HG03520 (cell line): Measurements from ENCODE around the gene JOSD1.
A peak's percentile ranks its signal among the peaks of the same experiment; 100 is the strongest.

Source experiments
- ATAC-seq: cut with Tn5 transposase; IDR thresholded peaks from one replicate; pipeline ENCODE4 v1.9.1; 2021; ENCODE audit warnings: mild to moderate bottlenecking, moderate library complexity; ENCODE audit not compliant: unreplicated experiment

JOSD1 gene

DNA sequence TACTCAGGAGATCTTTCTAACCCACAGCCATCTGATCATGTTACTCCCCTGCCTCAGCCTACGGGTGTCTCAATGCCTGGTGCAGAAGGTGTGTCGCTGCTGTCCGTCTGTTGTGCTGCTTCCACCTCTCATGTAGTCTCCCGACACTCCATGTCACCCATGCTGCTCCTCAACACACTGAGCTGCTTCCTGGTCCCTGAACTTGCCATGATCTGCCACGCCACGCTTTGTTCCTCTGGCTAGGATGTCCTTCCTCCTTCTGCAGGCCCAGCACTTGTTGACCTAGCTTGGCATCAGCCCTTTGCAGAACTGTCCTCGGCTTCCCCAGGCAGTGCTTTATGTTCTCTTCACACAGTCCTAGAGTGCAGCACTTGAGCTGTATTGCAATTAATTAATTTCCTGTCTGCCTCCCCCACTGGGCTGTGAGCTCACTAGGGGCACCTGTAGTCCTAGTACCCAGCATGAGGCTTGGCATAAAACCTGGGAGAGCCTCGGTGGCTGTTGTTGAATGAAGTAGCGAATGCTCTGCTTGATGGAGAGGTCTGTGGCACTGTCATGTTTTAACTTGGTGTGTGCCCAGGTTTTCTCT, 14.5 kb upstream of the JOSD1 start:
- ATAC-seq, result no peak

DNA sequence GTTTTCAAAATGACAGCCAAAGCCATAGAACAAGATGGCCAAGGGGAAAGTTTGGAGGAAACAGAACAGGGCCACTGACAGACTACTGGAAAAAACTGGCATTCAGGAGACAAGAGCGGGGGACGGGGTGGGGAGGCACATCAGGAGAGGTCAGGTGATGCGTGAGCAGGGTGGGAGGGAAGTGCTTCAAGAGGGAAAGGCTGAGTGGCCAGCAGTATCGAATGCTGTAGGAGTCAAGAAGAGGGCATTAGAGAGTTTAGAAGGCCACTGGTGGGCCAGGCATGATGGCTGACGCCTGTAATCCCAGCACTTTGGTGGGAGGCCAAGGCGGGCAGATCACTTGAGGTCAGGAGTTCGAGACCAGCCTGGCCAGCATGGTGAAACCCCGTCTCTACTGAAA, 13.2 kb upstream of the JOSD1 start:
- no peak for ATAC-seq

GRCh38 chr22:38712486-38713207, 11.9 kb upstream of the JOSD1 start:
- ATAC-seq, result no peak

GRCh38 chr22:38710866-38711265, 10.1 kb upstream of the JOSD1 start:
- no peak for ATAC-seq

DNA sequence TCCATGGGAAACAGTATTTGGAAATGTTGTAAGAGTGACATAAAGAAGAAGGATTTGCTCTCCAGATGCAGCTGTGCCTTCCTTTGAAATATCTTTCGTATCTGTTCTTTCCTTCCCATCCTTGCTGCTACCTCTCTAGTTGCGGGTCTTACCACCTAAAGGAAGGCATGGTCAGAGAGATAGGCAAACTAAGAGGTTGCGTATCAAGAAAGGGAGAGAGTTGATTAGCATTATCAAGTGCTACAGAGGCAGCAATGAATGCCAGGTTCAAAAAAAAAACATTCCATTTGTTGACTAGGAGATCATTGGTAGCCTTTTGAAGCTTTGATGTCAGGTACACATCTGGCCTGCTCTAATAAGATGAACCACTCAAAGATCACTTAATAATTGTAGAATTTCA, 9.6 kb upstream of the JOSD1 start:
- no peak for ATAC-seq

DNA sequence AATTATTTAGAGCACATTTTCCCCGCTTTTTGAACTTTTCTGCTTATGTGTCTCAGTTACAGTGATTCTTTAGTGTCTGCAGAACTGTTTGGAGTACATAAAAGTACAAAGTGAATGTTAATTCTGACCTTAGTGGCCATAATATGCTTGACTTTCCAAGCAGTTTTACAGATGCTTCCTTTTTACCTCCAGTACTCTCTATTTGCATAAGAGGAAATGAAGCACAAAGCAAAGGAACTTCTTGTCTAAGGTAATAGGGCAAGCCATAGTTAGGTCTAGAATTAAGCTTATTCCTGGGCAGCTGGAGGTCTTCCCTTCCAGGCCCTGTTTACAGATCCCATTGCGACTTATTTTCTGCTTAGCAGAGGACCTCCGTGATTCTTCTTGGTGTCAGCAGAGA, 8.6 kb upstream of the JOSD1 start:
- ATAC-seq, result no peak

DNA sequence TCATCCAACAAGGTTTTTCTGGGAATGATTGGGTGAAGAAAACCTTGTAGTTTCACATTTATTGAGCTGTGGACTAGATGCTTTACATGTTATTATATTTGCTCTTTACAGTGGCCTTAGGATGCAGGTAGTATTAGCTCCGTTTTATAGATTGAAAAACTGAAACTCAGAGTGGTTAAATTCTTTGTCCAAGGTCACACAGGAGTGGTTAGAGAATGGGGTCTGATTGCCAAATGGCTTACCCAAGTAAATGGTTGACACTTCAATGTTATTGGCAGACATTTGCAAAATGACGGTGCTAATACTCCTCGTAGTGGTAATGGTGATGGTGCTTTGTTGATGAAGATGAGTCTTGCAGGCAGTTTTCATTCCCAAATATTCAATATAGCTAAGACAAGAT, 7.2 kb upstream of the JOSD1 start:
- ATAC-seq, result no peak

DNA sequence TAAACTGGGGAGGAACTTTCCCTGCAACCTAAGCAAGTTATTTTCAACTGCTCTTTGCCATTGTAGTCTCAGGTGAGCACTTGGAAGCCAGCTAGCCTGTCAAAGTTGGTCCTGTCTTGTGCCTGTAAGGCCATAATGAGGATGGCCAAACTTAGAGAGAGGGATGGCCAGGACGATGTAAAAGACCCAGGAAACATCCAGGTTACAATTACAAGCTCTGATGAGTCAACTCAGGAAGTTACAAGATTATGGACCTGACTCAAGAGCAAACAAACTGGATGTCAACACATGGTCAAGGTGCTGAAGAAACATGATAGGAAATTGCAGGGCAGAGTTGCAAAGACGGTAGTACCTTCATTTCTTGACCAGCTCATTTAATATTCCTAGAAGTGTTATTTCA, 6.6 kb upstream of the JOSD1 start:
- ATAC-seq, result no peak

GRCh38 chr22:38706901-38707195, 6.1 kb upstream of the JOSD1 start:
- no peak for ATAC-seq

DNA sequence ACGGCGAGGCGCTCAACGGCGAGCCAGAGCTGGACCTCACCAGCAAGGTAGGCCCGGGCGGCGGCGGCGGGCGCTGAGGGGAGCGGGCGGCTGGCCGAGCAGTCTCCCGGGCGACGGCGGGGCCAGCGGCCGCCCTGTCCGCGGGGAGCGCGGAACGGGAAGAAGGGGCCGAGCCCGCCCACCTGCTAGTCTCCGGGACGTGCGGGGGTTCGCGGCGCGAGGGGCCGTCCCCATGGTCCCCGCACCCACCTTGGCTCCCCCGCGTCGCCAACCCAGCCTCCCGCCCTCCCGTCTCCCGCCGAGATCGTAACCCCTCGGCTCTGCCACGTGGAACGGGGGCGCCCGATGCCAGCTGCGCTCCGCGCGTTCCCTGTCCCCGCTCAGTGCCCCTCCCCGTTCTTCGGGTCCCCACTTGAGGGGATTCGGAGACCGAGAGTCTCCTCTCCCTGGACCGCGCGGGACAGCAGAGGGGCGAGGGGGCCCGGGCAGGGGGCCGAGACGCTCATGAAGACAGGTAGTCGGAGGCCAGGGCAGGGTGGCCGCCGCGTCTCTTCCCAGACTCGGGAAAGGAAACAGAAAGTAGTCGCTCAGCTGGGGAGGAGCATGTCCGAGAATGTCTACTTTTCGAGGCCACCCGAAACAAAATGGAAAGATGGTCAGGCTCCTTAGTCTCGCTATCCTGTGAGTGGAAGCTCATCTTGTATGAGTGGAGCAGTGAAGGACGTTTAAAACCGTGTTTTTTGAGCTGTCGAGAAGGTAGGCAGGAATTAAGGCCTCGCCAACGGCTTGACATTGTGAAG, 5.6 kb upstream of the JOSD1 start:
- peak; percentile 3 for ATAC-seq

DNA sequence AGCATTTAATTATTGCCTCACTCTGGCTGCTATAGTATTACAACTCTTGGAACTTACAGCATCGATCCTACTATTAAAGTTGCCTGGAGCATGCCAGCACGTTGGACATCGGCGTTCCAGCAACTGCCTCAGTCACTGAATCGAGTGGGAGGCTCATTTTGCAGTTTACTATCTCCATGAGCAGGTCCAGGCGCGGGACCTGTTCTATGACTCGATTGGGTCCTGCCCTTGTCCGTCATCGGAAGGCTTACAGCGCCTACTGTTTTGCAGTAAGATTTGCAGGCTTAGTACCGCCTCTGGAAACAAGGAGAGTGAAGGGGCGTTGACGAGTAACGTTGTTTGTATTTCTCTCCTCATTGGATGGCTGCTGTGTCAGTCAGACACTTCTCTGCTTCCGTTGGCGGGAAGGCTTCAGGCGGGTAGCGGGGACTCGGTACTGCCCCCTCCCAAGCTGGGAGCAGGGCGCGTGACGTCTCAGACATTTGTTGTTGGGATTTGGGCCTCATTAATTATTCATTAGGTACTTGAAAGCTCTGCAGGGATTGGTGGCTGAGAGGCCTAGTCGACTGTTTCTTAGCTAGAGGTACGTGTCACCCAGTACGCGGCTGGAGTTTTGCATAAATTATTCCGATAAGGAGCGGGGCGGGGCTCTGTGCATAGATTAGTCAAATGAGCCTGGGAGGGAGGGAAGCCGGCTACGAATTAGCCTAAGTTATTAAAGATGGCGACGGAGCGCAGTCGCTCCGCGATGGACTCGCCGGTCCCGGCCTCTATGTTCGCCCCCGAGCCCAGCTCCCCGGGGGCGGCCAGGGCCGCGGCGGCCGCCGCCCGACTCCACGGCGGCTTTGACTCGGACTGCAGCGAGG, 4.7 kb upstream of the JOSD1 start, which contains the start of gene GTPBP1:
GTPBP1 (plus strand) TSS at position 710 of the 866 bp plus-strand sequence; CDS start at position 722, 12 bp downstream.
- ATAC-seq, result peak; percentile 61

DNA sequence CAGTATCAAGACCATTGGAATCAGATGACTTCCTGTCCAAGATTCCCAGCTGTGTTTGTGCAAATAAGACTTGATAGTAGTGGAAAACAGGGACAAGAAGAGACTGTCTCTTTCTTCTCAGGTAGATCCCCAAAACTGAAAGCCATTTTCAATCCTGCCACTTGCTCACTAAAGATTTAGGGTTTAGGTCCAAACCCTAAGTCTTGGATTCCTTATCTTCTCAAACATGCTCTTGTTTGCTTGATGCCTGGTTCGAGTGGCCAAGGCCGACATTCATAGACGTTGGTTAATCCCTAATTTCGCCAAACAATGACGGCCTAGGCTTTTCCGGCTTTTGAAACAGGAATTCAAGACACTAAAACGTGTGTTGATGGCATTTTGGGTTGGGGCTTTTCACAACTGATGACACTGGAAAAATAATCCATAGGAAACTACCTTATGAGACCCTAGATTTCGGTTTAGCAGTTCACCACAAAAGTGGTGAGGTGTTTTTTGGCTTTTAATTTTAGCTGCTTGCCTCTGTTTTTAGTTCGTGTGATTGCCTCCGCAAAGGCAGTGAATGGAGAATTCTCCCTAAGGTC, 4.0 kb upstream of the JOSD1 start:
- ATAC-seq, result no peak

DNA sequence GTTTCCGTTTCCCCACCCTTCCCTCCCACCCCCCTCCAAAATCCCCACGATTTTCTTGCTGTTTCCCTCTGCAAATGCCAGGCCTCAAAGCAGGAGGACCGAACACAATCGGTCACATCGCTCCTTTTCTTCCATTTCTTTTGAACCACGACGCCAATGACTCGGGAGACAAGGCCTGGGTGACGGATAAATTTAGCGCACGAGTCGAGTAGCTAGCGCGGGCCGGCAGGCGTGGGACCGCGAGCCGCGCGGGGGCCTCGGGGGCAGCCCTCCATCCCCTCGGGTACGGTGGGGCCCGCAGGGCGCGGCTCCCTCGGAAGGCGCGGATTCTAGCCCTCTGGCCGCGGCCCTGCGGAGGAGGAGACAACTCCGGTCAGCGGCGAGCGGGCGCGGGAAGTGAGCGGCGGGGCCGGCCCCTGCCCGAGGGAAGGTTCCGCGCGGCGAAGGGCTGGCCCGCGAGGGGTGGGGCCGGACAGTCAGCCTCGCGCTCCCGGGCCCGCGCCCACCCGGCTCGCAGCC, 414 bp downstream of the JOSD1 start:
- ATAC-seq, result no peak

GRCh38 chr22:38699784-38700183, 959 bp downstream of the JOSD1 start:
- no peak for ATAC-seq

- ATAC-seq, result no peak
Measured at GRCh38 chr22:38699143-38699542, 1.6 kb downstream of the JOSD1 start.

- no peak for ATAC-seq
Measured at GRCh38 chr22:38698407-38699094, 2.2 kb downstream of the JOSD1 start.

DNA sequence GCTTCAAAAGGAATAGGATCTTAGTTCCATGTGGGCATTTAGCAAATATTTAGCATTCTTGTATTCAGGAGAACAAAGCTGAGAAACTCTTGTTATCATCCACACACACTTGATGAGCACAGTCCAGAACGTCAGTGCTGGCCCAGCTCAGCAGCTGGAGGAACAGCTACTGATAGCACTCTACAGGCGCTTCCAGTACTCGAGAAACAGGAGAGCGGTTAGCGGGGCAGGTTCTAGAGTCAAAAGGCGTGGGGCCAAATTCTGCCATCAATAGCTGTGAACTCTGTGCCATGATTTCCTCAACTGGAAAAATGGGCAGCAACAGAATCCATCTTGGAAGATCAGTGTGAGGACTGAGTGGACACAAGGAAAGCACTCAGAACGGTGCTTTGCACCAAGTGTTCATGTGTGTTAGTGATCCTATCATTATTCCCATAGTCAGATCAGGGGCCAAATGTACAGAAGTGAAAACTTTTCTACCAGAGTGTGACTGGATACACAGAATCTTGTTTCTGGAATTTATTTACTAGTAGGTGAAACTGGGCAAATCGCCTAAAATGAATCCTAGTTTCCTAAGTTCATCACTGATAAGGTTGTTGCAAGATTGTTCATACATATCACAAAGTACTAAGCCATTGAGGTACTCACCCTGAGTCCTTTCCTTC, 3.2 kb downstream of the JOSD1 start:
- ATAC-seq, result no peak

DNA sequence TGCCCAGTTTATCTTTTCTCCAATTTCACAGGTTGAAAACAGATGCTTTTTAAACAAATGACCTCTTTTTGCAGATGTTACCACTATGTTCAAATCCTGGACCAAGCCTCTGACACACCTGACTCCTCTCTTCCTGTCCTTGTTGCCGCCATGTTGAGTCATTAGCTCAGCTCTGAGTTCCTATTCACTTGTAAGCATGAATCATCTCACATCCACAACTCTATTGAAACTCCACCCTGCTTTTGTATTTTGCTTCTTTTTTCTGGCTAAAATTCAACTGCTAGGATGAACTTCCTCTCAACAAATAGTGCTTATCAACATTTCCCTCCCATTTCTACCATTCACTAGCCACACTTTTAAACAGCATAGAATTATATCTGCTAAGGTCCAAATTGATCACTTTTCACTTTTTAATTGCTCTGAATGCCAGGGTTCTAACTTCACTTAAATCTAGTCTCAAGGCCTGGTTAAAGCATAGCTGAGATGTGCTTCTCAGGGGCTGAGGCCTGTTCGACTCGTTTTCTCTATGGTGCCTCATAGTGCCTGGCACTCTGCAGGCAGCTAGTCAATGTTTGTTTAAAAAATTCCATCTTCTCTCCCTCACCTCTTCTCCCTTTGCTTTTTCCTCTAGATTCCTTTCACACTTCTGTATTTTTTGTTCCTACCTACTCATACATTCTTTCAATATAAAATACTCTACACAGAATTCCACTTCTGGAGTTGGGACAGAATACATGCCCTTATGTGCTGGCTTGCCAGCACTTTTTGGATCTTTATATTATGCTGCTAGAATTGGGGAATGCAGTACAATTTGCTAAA, 3.9 kb downstream of the JOSD1 start:
- ATAC-seq, result no peak

DNA sequence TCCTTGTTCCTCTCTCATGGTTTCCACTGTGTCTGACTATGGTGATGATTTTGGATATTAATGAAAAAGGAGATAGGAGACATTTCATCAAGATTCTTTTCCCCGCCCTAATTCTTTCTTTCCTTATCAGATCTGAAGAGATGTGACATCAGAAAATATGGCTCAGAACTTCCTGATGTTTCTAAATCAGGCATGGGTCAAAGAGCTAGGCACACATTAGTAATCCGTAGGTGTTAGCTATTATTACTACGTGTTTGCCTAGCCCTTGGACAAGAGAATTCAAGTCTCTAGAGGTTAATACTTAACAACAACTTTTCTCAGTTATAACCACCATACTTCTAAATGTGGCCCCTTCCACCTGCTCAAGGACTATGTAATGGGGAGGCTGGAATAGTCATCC, 5.8 kb downstream of the JOSD1 start:
- ATAC-seq, result no peak
